ENCODE data around the gene SLC9B1.

Gene SLC9B1, protein sequence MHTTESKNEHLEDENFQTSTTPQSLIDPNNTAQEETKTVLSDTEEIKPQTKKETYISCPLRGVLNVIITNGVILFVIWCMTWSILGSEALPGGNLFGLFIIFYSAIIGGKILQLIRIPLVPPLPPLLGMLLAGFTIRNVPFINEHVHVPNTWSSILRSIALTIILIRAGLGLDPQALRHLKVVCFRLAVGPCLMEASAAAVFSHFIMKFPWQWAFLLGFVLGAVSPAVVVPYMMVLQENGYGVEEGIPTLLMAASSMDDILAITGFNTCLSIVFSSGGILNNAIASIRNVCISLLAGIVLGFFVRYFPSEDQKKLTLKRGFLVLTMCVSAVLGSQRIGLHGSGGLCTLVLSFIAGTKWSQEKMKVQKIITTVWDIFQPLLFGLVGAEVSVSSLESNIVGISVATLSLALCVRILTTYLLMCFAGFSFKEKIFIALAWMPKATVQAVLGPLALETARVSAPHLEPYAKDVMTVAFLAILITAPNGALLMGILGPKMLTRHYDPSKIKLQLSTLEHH

DNA sequence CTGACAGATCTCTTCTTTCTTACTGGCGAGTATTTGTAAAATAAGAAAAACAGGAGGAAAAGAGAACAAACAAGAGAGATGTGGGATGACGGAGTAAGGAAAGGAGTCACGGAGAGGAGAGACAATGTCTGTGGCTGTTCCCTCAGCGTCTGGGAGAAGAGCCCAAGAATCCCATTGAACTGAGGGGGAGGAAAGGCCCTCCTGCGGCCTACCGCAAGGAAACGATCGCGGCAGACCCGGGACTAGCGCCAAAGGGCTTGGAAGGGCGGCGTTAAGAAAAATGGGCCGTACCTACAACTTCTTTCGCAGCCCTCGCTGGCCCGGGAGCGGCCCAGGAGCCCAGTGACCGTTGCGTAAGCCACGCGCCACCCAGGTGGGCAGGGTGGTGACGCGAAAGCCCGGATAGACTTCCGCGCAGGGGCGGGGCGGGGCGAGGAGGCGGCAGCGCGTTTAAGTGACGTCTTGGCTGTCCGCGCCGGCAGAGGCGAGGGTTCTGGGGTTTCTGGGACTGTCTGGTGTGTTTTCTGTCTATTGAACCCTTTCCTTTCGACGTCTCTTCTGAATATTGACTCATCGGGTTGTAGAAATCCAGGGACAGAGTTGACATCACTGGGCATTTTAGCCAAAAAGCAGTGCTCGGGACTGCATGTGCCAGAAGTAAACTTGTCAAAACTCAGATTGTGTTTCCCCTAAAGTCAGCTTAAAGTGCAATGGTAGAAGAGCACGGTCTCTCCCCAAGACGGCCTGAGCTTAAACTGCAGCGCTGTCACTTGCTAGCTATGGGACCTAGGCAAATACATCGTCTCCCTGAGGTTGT is at the start of gene SLC9B1:
TSS of gene SLC9B1 (minus strand) at position 398 of the 817 bp plus-strand sequence. CDS start 27,994 bp downstream, outside the sequence.
- peak; percentile 92 to 95 for DNase-seq (ENCODE audit: low read depth in 2 of 2)

GRCh38 chr4:103067841-103068547 is 48.5 kb upstream of the SLC9B1 start:
- DNase-seq (ENCODE audit: low read depth in 2 of 2) = no peak

DNA sequence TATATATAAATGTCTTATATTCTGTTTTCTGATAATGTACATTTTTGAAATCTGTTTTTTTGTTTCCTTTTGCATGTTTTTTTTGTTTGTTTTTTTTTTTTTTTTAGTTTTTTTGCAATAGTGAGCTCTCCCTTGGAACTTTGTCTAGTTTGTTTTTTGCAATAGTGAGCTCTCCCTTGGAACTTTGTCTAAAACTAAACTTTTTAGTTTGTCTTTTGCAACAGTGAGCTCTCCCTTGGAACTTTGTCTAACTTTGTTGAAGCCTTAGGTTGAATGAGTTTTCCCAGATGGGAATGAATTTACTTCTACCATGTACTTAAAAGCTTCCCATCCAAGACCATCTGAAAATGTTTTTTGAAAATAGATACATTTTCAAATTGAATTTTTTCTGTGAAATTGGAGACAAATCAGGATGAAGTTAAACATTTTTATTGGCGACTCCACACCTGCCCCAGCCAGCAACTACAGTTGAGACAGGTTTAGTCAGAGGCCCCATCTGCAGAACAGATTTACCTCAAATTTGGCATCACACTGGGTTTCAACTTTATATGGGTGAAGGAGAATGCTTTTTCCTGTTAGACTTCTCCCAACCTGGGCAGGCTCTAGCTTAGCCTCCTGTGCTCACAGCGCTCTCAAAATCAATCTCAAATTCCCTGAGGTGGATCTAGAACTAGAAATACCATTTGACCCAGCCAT is 41.1 kb upstream of the SLC9B1 start:
- no peak for DNase-seq (ENCODE audit: low read depth in 2 of 2)

GRCh38 chr4:103054030-103054429 is 34.5 kb upstream of the SLC9B1 start:
- DNase-seq (ENCODE audit: low read depth in 2 of 2) = no peak

DNA sequence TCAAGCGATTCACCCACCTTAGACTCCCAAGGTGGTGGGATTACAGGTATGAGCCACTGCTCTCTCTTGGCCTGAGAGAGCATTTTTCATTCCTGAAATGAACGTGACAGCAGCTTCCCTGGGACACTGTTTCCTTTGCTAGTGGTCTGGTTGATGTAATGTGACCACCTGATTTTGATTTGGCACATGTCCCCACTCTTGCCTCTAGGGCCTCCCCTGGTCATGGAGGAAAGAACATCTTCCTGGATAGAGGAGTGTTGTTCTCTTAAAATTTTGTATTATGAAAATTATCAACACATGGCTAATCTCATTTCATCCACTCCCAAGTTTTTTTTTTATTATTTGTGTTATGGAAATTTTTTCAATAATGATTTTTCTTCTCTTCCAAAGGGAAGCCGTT is 33.3 kb upstream of the SLC9B1 start:
- no peak for DNase-seq (ENCODE audit: low read depth in 2 of 2)

DNA sequence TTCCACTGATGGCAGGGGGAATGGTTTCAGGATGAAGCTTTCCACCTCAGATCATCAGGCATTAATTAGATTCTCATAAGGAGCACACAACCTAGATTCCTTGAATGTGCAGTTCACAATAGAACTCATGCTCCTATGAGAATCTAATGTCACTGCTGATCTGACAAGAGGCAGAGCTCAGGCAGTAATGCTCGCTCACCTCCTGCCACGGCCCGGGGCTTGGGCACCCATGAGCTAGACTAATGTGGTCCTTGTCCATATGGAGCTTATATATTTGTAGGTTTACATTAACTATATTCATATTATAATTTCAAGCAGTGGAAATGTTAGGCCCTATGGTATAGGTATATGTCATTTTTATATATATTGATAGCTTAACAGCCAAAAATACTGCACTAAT is 32.6 kb upstream of the SLC9B1 start:
- no peak for DNase-seq (ENCODE audit: low read depth in 2 of 2)

DNA sequence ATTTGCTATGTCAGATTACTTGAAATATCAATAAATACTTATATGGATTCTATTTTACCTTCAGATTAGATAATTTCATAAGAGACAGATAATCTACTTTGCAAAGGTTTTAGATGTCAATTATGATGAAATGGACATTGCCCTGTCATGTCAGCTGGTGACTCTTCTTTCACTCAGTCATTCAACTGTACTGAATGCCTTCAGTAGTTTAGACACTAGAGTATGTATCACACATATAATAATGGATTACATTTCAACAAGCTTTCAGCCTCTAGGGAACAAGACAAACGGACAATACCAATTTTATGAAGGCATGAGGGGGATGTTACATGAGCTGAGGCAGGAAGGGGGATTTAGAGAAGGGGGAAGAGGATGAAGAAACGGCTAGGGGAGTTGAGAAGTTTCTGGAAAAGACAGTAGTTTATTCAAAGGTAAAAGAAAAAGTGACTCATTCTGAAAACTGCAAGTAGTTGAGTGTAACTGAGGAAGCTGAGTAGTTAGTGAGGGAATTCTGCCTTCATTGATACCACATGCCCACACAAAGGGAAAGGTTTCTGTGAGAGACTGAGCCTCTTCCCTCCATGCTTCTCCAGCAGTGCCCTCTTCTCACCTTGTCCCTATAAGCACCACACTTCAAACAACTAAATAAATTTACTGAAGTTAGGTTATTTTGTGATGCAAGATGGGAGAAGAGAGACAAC is 31.4 kb upstream of the SLC9B1 start:
- DNase-seq (ENCODE audit: low read depth in 2 of 2) = no peak

GRCh38 chr4:103046416-103047290 is 27.1 kb upstream of the SLC9B1 start:
- peak in 1 of 2 donors; percentile 8 for DNase-seq (ENCODE audit: low read depth in 2 of 2)

DNA sequence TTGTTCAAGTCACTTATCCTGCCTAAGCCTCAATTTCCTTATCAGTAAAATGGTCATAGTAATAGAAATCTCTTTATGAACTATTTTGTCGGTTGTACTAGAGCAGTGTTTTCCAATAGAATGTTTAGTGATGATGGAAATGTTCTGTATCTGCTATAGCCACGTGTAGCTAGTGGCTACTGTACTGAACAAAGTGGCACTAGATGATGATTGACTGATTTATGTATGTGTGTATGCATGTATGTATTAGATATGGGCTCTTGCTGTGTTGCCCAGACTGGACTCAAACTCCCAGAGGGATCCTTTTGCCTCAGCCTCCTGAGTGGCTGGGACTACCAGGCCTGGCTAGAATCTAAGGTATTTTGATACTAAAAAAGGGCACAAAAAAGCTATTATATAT is 24.7 kb upstream of the SLC9B1 start:
- no peak for DNase-seq (ENCODE audit: low read depth in 2 of 2)

DNA sequence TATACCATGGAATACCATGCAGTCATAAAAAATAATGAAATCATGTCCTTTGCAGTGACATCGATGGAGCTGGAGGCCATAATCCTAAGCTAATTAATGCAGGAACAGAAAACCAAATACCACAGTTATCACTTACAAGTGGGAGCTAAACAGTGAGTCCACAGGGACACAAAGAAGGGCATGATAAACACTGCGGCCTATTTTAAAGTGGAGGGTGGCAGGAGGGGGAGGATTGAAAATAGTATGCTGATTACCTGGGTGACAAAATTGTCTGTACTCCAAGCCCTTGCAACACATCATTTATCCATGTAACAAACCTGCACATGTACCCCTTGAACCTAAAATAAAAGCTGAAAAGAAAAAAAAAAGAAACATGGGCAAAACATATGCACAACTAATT is 16.7 kb upstream of the SLC9B1 start:
- DNase-seq (ENCODE audit: low read depth in 2 of 2) = no peak

DNA sequence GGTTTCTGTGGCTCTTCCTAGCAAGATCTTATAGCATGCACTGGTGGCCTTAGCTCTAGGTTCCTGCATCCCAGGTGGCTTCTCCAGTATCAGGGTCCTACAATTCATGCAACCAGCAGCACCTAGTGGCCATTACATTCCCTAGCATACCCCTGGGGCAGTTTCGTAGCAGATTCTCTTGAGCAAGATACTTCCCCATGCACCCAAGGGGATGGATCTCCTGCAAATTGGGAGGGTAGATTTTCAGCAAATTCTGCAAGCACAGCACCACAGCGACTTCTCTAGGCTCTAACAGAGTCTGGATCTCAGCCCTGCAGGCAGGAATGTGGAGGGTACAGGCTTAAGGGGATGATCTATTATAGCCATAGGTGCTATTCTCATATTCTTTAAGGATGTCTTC is 13.1 kb upstream of the SLC9B1 start:
- no peak for DNase-seq (ENCODE audit: low read depth in 2 of 2)

DNA sequence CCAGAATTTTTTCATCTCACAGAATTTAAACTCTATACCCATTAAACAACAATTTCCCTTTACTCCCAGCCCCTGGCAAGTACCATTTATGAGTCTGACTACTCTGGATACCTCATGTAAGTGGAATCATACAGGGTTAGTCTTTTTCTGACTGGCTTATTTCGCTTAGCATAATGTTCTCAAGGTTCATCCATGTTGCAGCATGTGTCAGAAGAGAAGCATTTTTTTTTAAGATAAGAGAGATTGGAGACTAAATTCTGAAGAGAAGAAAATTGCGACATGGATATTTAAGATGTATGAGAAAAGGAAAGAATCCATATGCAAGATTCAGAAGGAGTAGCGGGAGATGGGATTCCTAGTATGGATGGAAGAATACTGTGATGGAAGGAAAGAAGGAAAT is 11.3 kb upstream of the SLC9B1 start:
- no peak for DNase-seq (ENCODE audit: low read depth in 2 of 2)

DNA sequence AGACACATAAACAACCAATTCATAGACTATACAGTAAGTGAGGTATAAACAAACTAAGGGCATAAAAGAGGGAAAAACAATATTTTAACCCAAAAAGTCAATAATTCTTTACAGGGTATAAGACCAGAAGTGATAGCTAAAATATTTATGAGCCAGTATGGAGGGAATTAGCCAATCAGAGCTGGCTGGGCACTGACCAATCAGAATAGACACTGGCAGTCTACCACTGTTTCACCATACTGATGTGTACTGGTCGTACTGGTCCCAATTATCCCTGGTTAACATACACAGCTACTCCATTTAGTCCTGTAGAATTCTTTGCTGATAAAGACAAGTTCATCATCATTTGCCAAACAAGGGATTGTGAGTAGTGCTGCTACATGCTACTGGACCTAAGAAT is 9.8 kb upstream of the SLC9B1 start:
- DNase-seq (ENCODE audit: low read depth in 2 of 2) = no peak

GRCh38 chr4:103026868-103027267 is 7.4 kb upstream of the SLC9B1 start:
- DNase-seq (ENCODE audit: low read depth in 2 of 2) = no peak

DNA sequence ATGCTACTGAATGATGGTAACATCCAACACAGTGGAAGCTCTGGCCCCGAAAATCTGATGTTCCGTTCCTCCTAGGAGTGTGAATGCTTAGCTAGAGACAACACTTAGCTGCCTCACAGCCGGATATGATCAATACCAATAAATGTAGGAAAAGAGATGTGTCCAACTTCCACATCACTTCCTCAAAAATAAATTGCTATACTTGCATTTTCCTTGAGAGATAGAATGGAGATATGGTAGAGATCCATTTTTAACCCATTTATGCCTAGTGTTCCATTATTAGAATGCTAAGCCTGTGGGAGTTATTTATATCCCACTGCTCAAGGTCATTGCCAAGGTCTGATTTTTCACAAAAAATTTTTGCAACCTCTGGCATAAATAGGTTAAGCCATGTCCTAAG is 5.5 kb upstream of the SLC9B1 start:
- no peak for DNase-seq (ENCODE audit: low read depth in 2 of 2)

- DNase-seq (ENCODE audit: low read depth in 2 of 2) = no peak
These were observed 1.6 kb upstream of the SLC9B1 start for GRCh38 chr4:103021120-103021519.

DNA sequence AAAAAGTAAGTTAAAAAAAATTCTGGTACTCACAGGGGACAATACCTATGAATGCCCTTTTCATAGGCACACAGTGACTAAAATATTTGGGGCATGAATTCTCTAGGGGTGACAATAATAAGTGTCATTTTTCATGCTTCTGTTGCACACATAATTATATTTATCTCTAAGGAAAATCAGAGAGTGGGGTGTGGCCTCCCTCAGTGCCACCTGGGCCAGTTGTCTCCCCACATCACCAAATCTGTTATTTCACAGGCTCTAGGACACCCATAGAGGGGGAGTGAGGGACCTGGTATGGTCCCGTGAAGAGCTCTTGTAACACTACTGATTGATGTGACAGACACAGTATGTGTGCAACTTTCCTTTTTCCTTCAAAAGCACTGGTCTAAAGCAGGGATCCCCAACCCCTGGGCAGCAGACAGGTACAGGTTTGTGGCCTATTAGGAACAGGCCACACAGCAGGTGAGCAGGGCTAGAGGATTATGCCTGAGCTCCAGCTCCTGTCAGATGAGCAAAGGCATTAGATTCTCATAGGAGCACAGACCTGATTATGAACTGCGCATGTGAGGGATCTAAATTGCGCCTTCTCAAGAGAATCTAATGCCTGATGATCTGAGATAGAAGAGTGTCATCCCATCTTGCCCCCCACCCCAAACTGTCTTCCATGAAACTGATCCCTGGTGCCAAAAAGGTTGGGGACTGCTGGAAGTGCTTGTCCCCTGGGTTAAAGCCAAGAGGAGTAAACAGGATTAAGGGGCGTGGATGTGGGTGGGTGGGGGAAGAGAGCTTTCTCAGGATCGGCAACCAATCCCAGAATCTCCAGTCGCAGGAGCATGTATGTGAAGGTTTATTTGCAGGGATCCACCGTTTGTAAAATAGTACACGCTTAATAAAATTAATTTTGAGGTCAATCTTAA is 856 bp downstream of the SLC9B1 start:
- no peak for DNase-seq (ENCODE audit: low read depth in 2 of 2)

- no peak for DNase-seq (ENCODE audit: low read depth in 2 of 2)
These were observed 7.0 kb downstream of the SLC9B1 start for GRCh38 chr4:103012551-103012950.

DNA sequence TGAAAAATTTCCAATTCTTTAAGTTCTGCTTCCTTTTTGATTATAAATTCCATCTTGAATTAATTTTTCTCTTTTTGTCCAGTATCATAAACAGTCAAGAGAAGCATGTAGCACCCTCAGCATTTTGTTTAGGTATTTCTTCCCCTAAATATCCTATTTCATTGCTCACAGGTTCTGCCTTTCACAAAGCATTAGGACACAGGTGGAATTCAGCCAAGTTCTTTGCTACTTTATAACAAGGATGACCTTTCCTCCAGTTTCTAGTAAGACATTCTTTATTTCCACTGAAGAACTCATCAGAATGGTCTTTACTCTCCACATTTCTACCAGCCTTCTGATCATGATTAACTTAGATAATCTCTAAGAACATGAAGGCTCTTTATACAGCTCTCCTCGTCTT is 7.4 kb downstream of the SLC9B1 start:
- no peak for DNase-seq (ENCODE audit: low read depth in 2 of 2)
